ENCODE measurements around the gene MAP3K8.

- no peak for TF ChIP-seq CTCF (IDR thresholded peaks at IDR 0.05; ENCODE audit: low read depth, low read length, poor library complexity, severe bottlenecking)
- no peak for TF ChIP-seq EZH2phosphoT487 (IDR thresholded peaks at IDR 0.05; ENCODE audit: borderline replicate concordance, low read length)
These were observed 21.1 kb upstream of the MAP3K8 start for GRCh38 chr10:30412901-30413300.

All from DOHH2 (cell line).